Measurements from ENCODE around the gene TRIM65. TPM values are rescaled to one million over a fixed set of nuclear protein-coding genes. Genes with fewer than 3 reads are reported as not detected.

The TRIM65 gene
- total RNA-seq, 2 donors from 2014 or later, result 7.0 to 9.8 TPM

GRCh38 chr17:75893305-75894048 is 3.3 kb downstream of the TRIM65 start:
- Histone ChIP-seq H3K27me3 (no peaks in the 10 kb centered on the region), H3K36me3 (peaks cover 25% of the 10 kb centered on the region), H3K9me3 (no peaks in the 10 kb centered on the region), H3K4me3 (no peak overlapping the region), H3K27ac (no peak overlapping the region), H3K4me1 (peaks cover 0 to 27% of the 10 kb centered on the region in 2 donors)
- TF ChIP-seq, protein P1, sequence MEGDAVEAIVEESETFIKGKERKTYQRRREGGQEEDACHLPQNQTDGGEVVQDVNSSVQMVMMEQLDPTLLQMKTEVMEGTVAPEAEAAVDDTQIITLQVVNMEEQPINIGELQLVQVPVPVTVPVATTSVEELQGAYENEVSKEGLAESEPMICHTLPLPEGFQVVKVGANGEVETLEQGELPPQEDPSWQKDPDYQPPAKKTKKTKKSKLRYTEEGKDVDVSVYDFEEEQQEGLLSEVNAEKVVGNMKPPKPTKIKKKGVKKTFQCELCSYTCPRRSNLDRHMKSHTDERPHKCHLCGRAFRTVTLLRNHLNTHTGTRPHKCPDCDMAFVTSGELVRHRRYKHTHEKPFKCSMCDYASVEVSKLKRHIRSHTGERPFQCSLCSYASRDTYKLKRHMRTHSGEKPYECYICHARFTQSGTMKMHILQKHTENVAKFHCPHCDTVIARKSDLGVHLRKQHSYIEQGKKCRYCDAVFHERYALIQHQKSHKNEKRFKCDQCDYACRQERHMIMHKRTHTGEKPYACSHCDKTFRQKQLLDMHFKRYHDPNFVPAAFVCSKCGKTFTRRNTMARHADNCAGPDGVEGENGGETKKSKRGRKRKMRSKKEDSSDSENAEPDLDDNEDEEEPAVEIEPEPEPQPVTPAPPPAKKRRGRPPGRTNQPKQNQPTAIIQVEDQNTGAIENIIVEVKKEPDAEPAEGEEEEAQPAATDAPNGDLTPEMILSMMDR (IDR thresholded peaks at IDR 0.05), result no peak
- no peak for DNase-seq (ENCODE audit: low spot score)

- H3K36me3 ChIP-seq, result peaks cover 21% of the 10 kb centered on the region
- H3K4me3 ChIP-seq, result no peak overlapping the region
- no peak overlapping the region for H3K27ac ChIP-seq
- no peak for DNase-seq (ENCODE audit: low spot score)
- H3K4me1 ChIP-seq, result peaks cover 0 to 27% of the 10 kb centered on the region in 2 donors
- TF ChIP-seq, protein P1 (IDR thresholded peaks at IDR 0.05), result no peak
- no peaks in the 10 kb centered on the region for H3K27me3 ChIP-seq
- H3K9me3 ChIP-seq, result no peaks in the 10 kb centered on the region
These were observed 4.1 kb downstream of the TRIM65 start for GRCh38 chr17:75892556-75893224.

DNA sequence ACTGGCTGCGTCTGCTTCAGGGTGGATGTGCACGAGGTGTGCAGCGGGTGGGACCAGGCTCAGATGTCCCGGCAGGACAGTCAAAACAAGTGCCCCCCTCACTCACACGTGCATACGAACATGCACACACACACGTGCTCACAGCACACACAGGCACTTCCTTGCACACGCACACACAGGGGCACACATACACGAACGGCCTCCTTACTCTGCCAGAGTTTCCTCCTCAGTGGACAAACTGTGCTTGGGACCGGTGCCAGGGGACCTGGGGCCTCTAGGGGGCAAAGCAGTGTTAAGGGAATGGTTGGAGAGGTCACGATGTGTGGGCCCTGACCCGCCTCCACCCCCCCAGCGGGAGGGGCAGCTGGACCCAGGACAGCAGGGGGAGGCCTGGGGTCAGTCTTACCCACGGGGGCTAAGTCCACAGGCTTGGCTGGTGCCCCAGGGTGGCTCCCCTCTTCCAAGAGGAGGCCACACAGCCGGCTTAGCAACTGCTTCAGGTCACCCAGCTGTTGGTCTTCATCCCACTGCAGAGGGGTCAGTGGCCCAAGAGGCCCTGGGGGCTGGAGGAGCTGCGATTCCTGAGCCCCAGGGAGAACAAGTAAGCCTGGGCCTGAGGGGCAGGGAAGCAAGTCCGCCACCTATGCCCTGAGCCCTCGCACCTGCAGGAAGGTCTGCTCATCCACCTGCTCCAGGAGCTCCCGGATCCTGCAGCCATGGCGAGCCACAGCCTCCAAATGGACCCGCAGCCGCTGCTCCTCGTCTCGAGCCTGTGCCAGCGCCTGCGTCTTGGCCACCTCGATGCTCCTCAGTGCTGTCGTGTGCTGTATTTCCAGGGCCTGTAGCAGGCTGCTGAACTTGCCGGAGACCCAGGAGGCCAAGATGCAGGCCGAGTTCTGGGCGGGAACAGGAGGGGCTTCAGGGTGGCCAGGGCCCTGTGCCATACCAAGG is 4.9 kb downstream of the TRIM65 start:
- no peak overlapping the region for H3K27ac ChIP-seq
- H3K36me3 ChIP-seq, result peaks cover 21% of the 10 kb centered on the region

GRCh38 chr17:75891022-75891604 is 5.6 kb downstream of the TRIM65 start:
- no peak overlapping the region for H3K27ac ChIP-seq
- H3K36me3 ChIP-seq, result peaks cover 21% of the 10 kb centered on the region
- DNase-seq (ENCODE audit: low spot score), result no peak
- TF ChIP-seq, protein P1 (IDR thresholded peaks at IDR 0.05), result no peak
- H3K4me3 ChIP-seq, result no peak overlapping the region
- no peaks in the 10 kb centered on the region for H3K9me3 ChIP-seq
- peaks cover 0 to 19% of the 10 kb centered on the region in 2 donors for H3K4me1 ChIP-seq
- no peaks in the 10 kb centered on the region for H3K27me3 ChIP-seq

More for the DNA sequence above, 4.9 kb downstream of the TRIM65 start:
- Histone ChIP-seq H3K4me1 (peaks cover 0 to 20% of the 10 kb centered on the region in 2 donors), H3K9me3 (no peaks in the 10 kb centered on the region), H3K27me3 (no peaks in the 10 kb centered on the region), H3K4me3 (no peak overlapping the region)
- TF ChIP-seq, protein P1 (IDR thresholded peaks at IDR 0.05), result no peak
- no peak for DNase-seq (ENCODE audit: low spot score)

GRCh38 chr17:75889454-75889853 is 7.3 kb downstream of the TRIM65 start:
- no peaks in the 10 kb centered on the region for H3K27me3 ChIP-seq
- TF ChIP-seq, protein P1 (IDR thresholded peaks at IDR 0.05), result no peak
- no peak overlapping the region for H3K4me3 ChIP-seq
- H3K4me1 ChIP-seq, result peaks cover 0 to 5% of the 10 kb centered on the region in 2 donors
- no peak for DNase-seq (ENCODE audit: low spot score)
- H3K36me3 ChIP-seq, result peaks cover 21% of the 10 kb centered on the region
- no peaks in the 10 kb centered on the region for H3K9me3 ChIP-seq
- no peak overlapping the region for H3K27ac ChIP-seq

Data from right atrium auricular region (tissue), 2 donors.